GM12864 (cell line): ENCODE measurements around the gene ATP2B1.

ENCODE experiments used
- DNase-seq: peaks from one replicate; pipeline ENCODE4 v3.0.0-alpha.2; 2011; ENCODE audit warnings: low read depth
- H3K4me3 ChIP-seq: 2 replicates; pipeline ENCODE4 v1.5.1; 2011; ENCODE audit warnings: mild to moderate bottlenecking, low read depth, low read length, control low read depth
- CTCF ChIP-seq: IDR thresholded peaks from 2 replicates; pipeline ENCODE4 v1.5.1; 2011; ENCODE audit warnings: low read depth, mild to moderate bottlenecking, moderate library complexity, low read length, control low read depth, inconsistent platforms; ENCODE audit errors: missing control alignments

ATP2B1 gene

GRCh38 chr12:89649820-89650219 is 58.8 kb downstream of the ATP2B1 start:
- no peak for DNase-seq
- no peak overlapping the region for H3K4me3 ChIP-seq
- no peak for TF ChIP-seq CTCF

GRCh38 chr12:89649139-89649538 is 59.5 kb downstream of the ATP2B1 start:
- no peak for DNase-seq
- no peak overlapping the region for H3K4me3 ChIP-seq
- TF ChIP-seq CTCF, result no peak

GRCh38 chr12:89648211-89648930 is 60.3 kb downstream of the ATP2B1 start:
- no peak for TF ChIP-seq CTCF
- DNase-seq, result no peak
- H3K4me3 ChIP-seq, result no peak overlapping the region

GRCh38 chr12:89645434-89645833 is 63.2 kb downstream of the ATP2B1 start:
- H3K4me3 ChIP-seq, result no peak overlapping the region
- no peak for DNase-seq
- no peak for TF ChIP-seq CTCF

- no peak overlapping the region for H3K4me3 ChIP-seq
- TF ChIP-seq CTCF, result no peak
- DNase-seq, result no peak
Observed at GRCh38 chr12:89642959-89643358, 65.7 kb downstream of the ATP2B1 start.

GRCh38 chr12:89636776-89637160 is 71.9 kb downstream of the ATP2B1 start:
- no peak for TF ChIP-seq CTCF
- no peak for DNase-seq
- H3K4me3 ChIP-seq, result no peak overlapping the region

- no peak for TF ChIP-seq CTCF
- no peak overlapping the region for H3K4me3 ChIP-seq
- DNase-seq, result no peak
Observed at GRCh38 chr12:89636052-89636775, 72.4 kb downstream of the ATP2B1 start.
